ENCODE results near the gene FIGN. TPM values are rescaled to one million over a fixed set of nuclear protein-coding genes. Genes with fewer than 3 reads are reported as not detected.

FIGN gene
- total and polyA plus RNA-seq, 2 of the 4 experiments (the other 2 are of a cell fraction), result 0.77 to 0.90 TPM

- WGBS, 2 experiments (ENCODE audit: extremely low coverage in 2 of 2, insufficient read length in 1 of 2), result 100% methylated on average over 1 of the region's 6 CpGs; no CpG with 5 or more reads in 1 of the 2 experiments
- no peak overlapping the region for H2AFZ ChIP-seq (replicated peaks; ENCODE audit: low read length, poor library complexity)
- TF ChIP-seq NFE2L2 (IDR thresholded peaks at IDR 0.05; ENCODE audit: low read depth, low read length) (no peak), MXI1 (IDR thresholded peaks at IDR 0.05; ENCODE audit: borderline replicate concordance, low read depth, low read length) (no peak), RAD21 (IDR thresholded peaks at IDR 0.05; ENCODE audit: low read length) (no peak), RCOR1 (IDR thresholded peaks at IDR 0.05; ENCODE audit: insufficient replicate concordance, low read length) (no peak), USF2 (IDR thresholded peaks at IDR 0.05; ENCODE audit: low read depth, low read length) (no peak), RFX5 (IDR thresholded peaks at IDR 0.05; ENCODE audit: low read depth, low read length) (no peak), BHLHE40 (IDR thresholded peaks at IDR 0.05; ENCODE audit: low read depth, low read length) (no peak), FOS (IDR thresholded peaks at IDR 0.05; ENCODE audit: low read depth, low read length) (no peak), SMC3 (IDR thresholded peaks at IDR 0.05; ENCODE audit: low read depth, low read length) (no peak), CTCF (conservative IDR thresholded peaks at IDR 0.05; ENCODE audit: low read depth, low read length) (no peak), ELK1 (IDR thresholded peaks at IDR 0.05; ENCODE audit: borderline replicate concordance, low read depth, low read length) (no peak), POLR2A (IDR thresholded peaks at IDR 0.05; ENCODE audit: low read depth, low read length) (no peak), MAZ (IDR thresholded peaks at IDR 0.05; ENCODE audit: borderline replicate concordance, low read depth, low read length) (no peak), CHD1 (IDR thresholded peaks at IDR 0.05; ENCODE audit: low read depth, low read length) (no peak), CEBPB (IDR thresholded peaks at IDR 0.05; ENCODE audit: low read depth, low read length) (no peak), MAFK (IDR thresholded peaks at IDR 0.05; ENCODE audit: low read depth, low read length) (no peak)
These were observed 97.9 kb downstream of the FIGN start for GRCh38 chr2:163637871-163638270.

More at GRCh38 chr2:163637871-163638270, 97.9 kb downstream of the FIGN start:
- Histone ChIP-seq H3K18ac (ENCODE audit: low read depth, low read length) (no peak overlapping the region), H2AK5ac (ENCODE audit: low read depth, low read length) (no peak overlapping the region), H3K4me3 (ENCODE audit: insufficient read depth, low read depth, low read length) (no peak overlapping the region), H2BK5ac (ENCODE audit: low read depth, low read length, poor library complexity, severe bottlenecking) (no peak overlapping the region), H4K20me1 (ENCODE audit: insufficient read depth, low read length) (no peaks in the 10 kb centered on the region), H3K36me3 (ENCODE audit: control insufficient read depth, insufficient read depth, low read length) (no peaks in the 10 kb centered on the region), H3K4me2 (ENCODE audit: low read depth, low read length) (no peak overlapping the region), H2BK20ac (ENCODE audit: low read depth, low read length) (no peak overlapping the region), H4K5ac (ENCODE audit: low read depth, low read length) (no peak overlapping the region), H3K9me3 (ENCODE audit: control insufficient read depth, insufficient read depth, low read length) (no peaks in the 10 kb centered on the region), H2BK15ac (ENCODE audit: low read depth, low read length) (no peak overlapping the region), H4K91ac (ENCODE audit: insufficient read depth, low read depth, low read length) (no peak overlapping the region), H3K27me3 (ENCODE audit: control insufficient read depth, insufficient read depth, low read length) (no peaks in the 10 kb centered on the region), H3K79me1 (ENCODE audit: low read depth in 1 of 2, low read length in 2 of 2) (peaks cover 0 to 4% of the 10 kb centered on the region in 2 experiments; a peak in 1 of 4 replicates), H3K14ac (replicated peaks; ENCODE audit: low read depth, low read length) (no peak overlapping the region), H3K4me1 (ENCODE audit: control insufficient read depth, insufficient read depth, low read length) (no peaks in the 10 kb centered on the region), H3K9ac (ENCODE audit: low read depth, low read length) (no peak overlapping the region), H3K56ac (ENCODE audit: extremely low read depth, insufficient read depth, low read length) (no peak overlapping the region), H2BK120ac (ENCODE audit: low read depth, low read length) (no peak overlapping the region), H3K27ac (ENCODE audit: insufficient read depth, low read length) (no peak overlapping the region), H2AK9ac (replicated peaks; ENCODE audit: low read depth, low read length, poor library complexity) (no peak overlapping the region), H3K4ac (ENCODE audit: low read depth, low read length) (no peak overlapping the region), H3K9me1 (ENCODE audit: insufficient read depth, low read length) (no peaks in the 10 kb centered on the region), H4K8ac (ENCODE audit: low read depth in 2 of 2, low read length in 2 of 2) (no peak overlapping the region), H3K23ac (ENCODE audit: low read depth, low read length) (no peak overlapping the region)
- ATAC-seq (ENCODE audit: low read depth) (no peak), DNase-seq (no peak)
- no TSS peak for BruUV-seq (replicated peaks)
- dilution Hi-C loops (cut with HindIII; ENCODE audit: low sequenced_read_pairs, unreplicated experiment) (no loop called here), intact Hi-C loops (cut with micrococcal nuclease) (no loop called here), in situ Hi-C loops (cut with MboI; ENCODE audit: low sequenced_read_pairs) (no loop called here)
- CTCF ChIA-PET, result no interaction called here
- POLR2A ChIA-PET (ENCODE audit: unreplicated experiment), result no interaction called here

Measured in IMR-90 (cell line).